NCI-H1417 treated with DMSO at 0.1 percent for 48 hours (cell line): ENCODE results near the gene PITPNB.

ENCODE experiments used
- DNase-seq: peaks from one replicate; lab custom pipeline; 2025; lab: John Stamatoyannopoulos, UW

The PITPNB gene

GRCh38 chr22:27858626-27859025 lies 60.4 kb downstream of the PITPNB start:
- no peak for DNase-seq

GRCh38 chr22:27857443-27857842 lies 61.6 kb downstream of the PITPNB start:
- no peak for DNase-seq

GRCh38 chr22:27856386-27856785 lies 62.7 kb downstream of the PITPNB start:
- DNase-seq = no peak

GRCh38 chr22:27853424-27853823 lies 65.6 kb downstream of the PITPNB start:
- DNase-seq = no peak

- DNase-seq = no peak
Observed at GRCh38 chr22:27851974-27852746, 66.9 kb downstream of the PITPNB start.

GRCh38 chr22:27850000-27850521 lies 69.0 kb downstream of the PITPNB start:
- no peak for DNase-seq

GRCh38 chr22:27848005-27848404 lies 71.1 kb downstream of the PITPNB start:
- DNase-seq = no peak

- no peak for DNase-seq
Observed at GRCh38 chr22:27846910-27847309, 72.1 kb downstream of the PITPNB start.

GRCh38 chr22:27846248-27846757 lies 72.8 kb downstream of the PITPNB start:
- DNase-seq = no peak

- DNase-seq = no peak
Observed at GRCh38 chr22:27845644-27846043, 73.4 kb downstream of the PITPNB start.

GRCh38 chr22:27844656-27845591 lies 74.1 kb downstream of the PITPNB start:
- DNase-seq = no peak

- DNase-seq = no peak
Observed at GRCh38 chr22:27844256-27844655, 74.8 kb downstream of the PITPNB start.

GRCh38 chr22:27843441-27843840 lies 75.6 kb downstream of the PITPNB start:
- no peak for DNase-seq

- no peak for DNase-seq
Observed at GRCh38 chr22:27842669-27843431, 76.2 kb downstream of the PITPNB start.

- DNase-seq = no peak
Observed at GRCh38 chr22:27842201-27842600, 76.9 kb downstream of the PITPNB start.

GRCh38 chr22:27840436-27840835 lies 78.6 kb downstream of the PITPNB start:
- no peak for DNase-seq

- no peak for DNase-seq
Observed at GRCh38 chr22:27839057-27839660, 79.9 kb downstream of the PITPNB start.

GRCh38 chr22:27836181-27836580 lies 82.9 kb downstream of the PITPNB start:
- no peak for DNase-seq

- no peak for DNase-seq
Observed at GRCh38 chr22:27835446-27835845, 83.6 kb downstream of the PITPNB start.

- no peak for DNase-seq
Observed at GRCh38 chr22:27834364-27835185, 84.5 kb downstream of the PITPNB start.
